ENCODE measurements around the gene LRMDA.

LRMDA gene

DNA sequence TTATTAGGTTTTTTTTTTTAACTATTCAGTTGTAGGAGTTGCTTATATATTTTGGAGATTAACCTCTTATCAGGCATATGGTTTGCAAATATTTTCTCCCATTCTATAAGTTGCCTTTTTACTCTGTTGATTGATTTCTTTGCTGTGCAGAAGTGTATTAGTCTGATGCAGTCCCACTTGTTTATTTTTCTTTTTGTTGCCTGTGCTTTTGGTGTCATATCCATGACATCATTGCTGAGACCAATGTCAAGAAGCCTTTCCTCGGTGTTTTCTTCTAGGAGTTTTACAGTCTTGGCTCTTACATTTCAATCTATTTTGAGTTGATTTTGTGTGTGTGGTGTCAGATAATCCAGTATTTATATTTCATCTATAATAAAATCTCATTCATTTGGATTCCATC is 155.4 kb downstream of the LRMDA start:
- in situ Hi-C loops (cut with HindIII; ENCODE audit: low sequenced_read_pairs) = no loop called here
- no peak overlapping the region for H3K4me3 ChIP-seq (ENCODE audit: low read depth, low read length)
- TF ChIP-seq, protein P1, sequence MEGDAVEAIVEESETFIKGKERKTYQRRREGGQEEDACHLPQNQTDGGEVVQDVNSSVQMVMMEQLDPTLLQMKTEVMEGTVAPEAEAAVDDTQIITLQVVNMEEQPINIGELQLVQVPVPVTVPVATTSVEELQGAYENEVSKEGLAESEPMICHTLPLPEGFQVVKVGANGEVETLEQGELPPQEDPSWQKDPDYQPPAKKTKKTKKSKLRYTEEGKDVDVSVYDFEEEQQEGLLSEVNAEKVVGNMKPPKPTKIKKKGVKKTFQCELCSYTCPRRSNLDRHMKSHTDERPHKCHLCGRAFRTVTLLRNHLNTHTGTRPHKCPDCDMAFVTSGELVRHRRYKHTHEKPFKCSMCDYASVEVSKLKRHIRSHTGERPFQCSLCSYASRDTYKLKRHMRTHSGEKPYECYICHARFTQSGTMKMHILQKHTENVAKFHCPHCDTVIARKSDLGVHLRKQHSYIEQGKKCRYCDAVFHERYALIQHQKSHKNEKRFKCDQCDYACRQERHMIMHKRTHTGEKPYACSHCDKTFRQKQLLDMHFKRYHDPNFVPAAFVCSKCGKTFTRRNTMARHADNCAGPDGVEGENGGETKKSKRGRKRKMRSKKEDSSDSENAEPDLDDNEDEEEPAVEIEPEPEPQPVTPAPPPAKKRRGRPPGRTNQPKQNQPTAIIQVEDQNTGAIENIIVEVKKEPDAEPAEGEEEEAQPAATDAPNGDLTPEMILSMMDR (IDR thresholded peaks at IDR 0.05; ENCODE audit: low read depth, low read length, missing control alignments) = no peak
- DNase-seq (ENCODE audit: low read depth) = no peak

DNA sequence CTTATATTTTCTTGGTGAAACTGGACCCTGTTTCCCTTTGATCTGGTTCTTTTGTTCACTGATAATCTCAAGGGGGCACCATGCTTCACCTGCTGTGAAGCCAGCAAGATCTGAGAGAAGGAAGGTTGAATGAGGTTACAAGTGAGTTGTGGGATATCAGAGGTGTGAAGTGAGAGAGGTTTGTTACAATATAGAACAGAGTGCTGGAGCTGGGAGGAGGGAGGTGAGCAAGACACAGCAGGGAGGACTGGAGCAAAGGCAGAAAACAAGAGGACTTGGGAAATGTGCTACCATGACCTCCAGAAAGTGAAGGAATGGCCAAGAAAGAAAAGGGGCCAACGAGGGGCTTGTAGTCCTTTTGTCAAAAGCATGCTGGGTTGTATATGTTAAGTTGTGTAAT is 156.6 kb downstream of the LRMDA start:
- in situ Hi-C loops (cut with HindIII; ENCODE audit: low sequenced_read_pairs) = no loop called here
- DNase-seq (ENCODE audit: low read depth) = no peak
- H3K4me3 ChIP-seq (ENCODE audit: low read depth, low read length) = no peak overlapping the region
- TF ChIP-seq, protein P1 (IDR thresholded peaks at IDR 0.05; ENCODE audit: low read depth, low read length, missing control alignments) = no peak

DNA sequence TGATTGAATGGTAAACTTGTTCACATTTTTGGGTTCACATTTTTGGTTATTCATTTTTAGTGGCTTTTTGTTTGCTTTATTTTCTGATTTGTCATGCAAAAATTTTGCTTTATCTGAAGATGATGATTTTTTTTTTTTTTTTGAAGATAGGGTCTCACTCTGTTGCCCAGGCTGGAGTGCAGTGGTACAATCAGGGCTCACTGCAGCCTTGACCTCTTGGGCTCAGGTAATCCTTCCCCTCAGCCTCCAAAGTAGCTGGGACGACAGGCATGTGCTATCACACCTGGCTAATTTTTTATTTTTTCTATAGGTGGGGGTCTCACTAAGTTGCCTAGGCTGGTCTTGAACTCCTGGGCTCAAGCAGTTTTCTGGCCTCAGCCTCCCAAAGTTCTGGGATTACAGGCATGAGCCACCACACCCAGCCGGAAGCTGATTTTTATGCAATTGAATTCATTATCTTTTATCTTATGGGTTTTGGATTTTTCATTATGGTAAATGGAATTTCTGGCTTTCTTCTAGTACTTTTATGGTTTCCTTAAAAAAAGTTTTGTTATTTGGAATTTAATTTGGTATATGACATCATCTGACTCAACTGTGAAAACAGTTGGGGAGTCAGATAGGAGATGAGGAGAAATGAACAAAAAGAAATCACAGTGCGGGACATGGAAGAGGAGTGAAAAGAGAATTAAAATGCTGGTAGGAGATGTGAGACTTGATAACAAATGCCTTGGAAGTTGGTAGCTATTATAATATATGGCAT is 158.7 kb downstream of the LRMDA start:
- no peak for DNase-seq (ENCODE audit: low read depth)
- in situ Hi-C loops (cut with HindIII; ENCODE audit: low sequenced_read_pairs) = no loop called here
- TF ChIP-seq, protein P1 (IDR thresholded peaks at IDR 0.05; ENCODE audit: low read depth, low read length, missing control alignments) = no peak
- no peak overlapping the region for H3K4me3 ChIP-seq (ENCODE audit: low read depth, low read length)

DNA sequence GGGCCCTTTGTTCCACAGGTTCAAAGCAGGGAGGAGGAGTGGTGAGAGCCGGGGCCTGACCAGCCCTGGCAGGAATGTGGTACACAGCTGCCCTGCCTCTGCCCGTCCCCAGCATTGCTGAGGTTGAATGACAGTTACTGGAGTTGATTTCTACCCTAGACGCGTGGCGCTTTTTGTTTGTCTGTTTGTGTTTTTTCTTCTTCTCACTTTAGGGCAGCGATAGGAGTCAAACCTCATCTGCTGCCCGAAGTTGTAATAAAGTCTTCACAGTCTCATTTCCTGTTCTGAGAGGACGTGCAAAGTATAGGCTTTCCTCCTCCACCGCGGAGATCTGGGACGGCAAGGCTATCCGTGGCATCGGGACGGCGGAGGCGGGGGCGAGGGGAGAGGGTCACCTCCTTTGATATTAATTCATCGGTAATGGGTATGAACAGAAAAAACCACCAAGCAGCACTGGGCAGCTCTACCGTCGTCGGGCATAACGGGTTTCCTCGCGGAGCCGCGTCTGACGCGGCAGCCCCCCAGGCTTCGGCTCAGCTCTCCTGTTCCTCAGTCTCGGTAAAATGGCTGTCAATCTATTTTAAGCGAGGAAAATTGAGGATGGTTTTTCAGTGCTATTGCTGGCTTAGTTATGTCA is 160.8 kb downstream of the LRMDA start:
- H3K4me3 ChIP-seq (ENCODE audit: low read depth, low read length) = no peak overlapping the region
- TF ChIP-seq, protein P1 (IDR thresholded peaks at IDR 0.05; ENCODE audit: low read depth, low read length, missing control alignments) = no peak
- DNase-seq (ENCODE audit: low read depth) = no peak
- in situ Hi-C loops (cut with HindIII; ENCODE audit: low sequenced_read_pairs) = no loop called here

DNA sequence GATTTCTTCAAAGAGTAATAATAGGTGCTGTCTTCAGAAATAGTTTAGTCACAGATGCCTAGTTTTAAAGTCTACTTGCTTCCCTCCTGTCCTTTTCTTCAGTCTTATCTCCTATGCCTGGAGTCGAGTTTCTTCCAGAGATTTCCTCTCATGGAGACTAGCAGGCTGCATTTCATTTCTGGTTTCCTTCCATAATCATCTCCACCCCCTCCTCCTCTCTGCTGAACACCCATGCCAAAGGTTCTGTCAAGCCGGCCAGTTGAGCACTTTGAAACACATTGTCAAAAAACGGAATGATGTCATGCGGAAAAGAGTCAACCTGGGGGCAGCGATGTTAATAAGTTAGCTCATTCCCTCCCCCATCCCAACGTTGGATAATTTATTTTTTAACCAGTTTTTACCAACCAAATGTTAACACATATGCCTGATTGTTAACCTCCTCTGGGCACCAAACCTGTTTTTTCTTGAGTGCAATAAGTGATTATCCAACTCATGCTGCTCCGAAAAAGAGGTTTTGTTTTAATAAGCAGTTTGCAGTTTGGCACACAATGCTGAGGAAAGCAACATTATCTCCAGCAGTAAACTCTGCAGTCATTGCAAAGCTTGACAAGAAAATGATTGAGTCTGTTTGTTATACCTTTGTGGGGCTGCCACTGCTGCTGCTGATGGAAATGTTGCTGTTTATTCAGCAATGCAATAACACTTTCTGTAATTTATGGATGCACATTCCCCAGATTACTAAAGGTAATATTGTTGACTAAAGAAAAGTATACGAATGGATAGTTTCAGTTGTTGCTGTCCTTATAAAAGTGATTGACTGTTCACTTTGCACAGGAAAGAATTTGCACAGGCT is 161.6 kb downstream of the LRMDA start:
- TF ChIP-seq, protein P1 (IDR thresholded peaks at IDR 0.05; ENCODE audit: low read depth, low read length, missing control alignments) = no peak
- in situ Hi-C loops (cut with HindIII; ENCODE audit: low sequenced_read_pairs) = no loop called here
- no peak overlapping the region for H3K4me3 ChIP-seq (ENCODE audit: low read depth, low read length)
- DNase-seq (ENCODE audit: low read depth) = no peak

Measured in astrocyte of the cerebellum (primary cell).